Stimulated activated CD8-positive, alpha-beta memory T cell treated with anti-CD3 and anti-CD28 coated beads, Interleukin-15, amount 100 ng/mL, for 24 hours (primary cell): ENCODE data around the gene MAP1LC3B2.
A peak's percentile ranks its signal among the peaks of the same experiment; 100 is the strongest.

ENCODE experiments used
- DNase-seq: peaks from one replicate; pipeline ENCODE4 v3.0.0-alpha.2; 2020; ENCODE audit warnings: low read depth

Gene MAP1LC3B2

DNA sequence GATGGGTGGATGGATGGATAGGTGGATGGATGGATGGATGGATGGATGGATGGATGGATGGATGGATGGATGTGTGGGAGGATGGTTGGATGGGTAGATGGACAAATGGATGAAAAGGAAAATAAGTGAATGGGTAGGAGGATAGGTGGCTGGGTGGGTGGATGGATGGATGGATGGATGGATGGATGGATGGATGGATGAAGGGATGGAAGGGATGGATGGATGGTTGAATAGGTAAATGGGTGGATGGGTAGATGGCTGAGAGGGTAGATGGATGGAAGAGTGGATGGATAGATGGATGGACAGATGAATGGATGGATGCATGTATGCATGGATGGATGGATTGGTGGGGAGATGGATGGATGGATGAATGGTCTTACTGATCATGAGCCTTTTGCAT lies 36.5 kb downstream of the MAP1LC3B2 start:
- DNase-seq = no peak

DNA sequence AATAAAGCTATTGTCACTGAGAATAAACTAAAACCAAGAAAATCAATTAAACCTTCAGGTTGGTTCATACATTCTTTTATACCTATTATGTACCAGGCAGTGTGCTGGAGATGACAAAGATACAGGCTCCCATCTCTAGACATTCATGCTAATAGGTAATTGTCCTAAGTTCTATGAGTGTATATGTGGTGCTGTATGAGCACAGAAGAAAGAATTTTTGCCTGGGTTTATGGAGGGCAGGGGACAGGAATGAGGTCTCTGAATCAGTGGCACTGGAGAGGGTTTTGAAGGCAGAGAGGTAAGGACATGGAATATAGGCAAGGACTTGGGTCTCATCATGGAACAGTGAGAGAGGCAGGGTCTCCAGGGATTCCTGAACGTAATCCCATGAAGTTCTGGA lies 38.7 kb downstream of the MAP1LC3B2 start:
- DNase-seq = no peak

DNA sequence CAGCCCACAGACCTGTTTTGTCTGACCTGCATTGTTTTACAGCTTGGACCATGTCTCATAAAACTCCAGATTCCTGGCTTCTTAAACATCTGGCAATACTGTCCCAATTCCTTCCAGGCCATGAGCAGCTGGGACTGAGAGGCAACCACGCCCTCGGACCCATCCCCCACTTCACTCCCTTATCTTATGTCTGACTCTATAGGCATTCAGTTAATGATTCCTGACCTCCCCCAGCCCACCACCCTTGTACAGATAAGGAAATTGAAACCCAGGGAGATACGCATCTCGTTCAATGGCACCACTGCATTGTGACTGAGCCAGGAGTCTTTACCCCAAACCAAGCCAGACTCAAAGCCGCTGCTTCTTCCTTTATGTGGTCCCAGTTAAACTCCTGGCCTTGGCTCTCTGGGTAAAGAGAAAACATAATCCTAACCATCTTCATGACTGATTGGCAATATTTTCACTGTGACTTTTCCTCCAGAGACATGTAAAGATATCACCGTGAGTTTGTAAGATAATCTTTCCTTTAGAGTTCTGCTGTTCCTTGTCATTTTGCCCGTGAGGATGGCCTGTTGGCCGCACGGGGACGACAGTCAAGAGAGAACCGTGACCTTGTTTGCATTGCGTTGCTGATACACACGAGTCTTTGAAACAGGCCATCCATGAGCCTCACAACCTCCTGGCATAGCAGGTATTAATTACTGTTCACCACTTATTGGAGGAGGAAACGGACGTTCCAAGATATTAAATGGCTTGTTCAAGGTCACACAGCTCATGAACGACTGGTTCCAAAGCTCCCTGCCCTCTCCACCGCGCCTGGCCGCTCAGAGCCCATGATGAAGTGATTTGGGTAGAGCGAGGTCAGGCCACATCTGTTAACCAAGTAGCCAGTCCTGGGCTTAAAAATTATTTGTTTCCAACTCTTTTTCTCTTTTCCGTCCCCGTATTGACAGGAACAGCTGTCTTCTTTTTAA lies 39.4 kb downstream of the MAP1LC3B2 start:
- DNase-seq = no peak

DNA sequence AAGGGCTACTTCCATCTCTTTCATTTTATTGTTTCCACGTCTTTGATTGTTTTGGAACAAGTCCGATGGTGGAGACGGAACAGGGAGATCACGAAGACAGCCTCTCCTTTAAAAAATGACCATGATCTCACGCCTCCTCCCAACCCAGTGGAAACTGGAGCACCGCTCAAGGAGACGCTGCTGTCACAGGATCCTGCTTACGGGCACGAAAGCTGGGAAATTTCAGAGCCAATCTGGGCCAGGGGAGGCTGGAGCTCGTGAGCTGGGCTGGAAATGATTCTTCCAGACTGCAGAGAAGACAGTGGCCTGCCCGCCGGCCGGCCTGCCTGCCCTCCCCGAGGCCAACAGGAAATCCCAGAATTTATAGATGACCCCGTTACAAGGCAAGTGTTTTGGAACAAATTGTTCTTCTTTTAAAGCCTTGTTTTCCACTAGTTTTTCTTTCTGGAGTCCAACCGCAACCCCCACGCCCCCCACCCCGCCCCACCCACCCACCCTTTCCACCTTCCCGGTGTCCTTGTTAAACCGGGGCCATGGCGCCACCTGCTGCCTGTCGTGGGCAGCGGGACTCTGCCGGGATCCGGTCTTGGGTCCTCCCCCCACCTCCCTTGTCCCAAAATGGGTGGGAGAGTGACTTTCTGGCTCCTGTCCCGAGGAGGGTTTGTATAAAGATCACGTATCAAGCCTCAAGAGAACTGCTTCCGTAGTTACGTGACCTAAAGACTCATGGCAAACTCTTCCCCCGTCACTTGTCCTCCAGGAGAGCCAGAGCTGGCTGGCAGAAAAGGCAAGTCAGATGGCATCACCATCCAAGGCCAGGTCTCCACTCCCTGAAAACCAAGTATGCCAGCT lies 40.3 kb downstream of the MAP1LC3B2 start:
- DNase-seq = peak; percentile 37

DNA sequence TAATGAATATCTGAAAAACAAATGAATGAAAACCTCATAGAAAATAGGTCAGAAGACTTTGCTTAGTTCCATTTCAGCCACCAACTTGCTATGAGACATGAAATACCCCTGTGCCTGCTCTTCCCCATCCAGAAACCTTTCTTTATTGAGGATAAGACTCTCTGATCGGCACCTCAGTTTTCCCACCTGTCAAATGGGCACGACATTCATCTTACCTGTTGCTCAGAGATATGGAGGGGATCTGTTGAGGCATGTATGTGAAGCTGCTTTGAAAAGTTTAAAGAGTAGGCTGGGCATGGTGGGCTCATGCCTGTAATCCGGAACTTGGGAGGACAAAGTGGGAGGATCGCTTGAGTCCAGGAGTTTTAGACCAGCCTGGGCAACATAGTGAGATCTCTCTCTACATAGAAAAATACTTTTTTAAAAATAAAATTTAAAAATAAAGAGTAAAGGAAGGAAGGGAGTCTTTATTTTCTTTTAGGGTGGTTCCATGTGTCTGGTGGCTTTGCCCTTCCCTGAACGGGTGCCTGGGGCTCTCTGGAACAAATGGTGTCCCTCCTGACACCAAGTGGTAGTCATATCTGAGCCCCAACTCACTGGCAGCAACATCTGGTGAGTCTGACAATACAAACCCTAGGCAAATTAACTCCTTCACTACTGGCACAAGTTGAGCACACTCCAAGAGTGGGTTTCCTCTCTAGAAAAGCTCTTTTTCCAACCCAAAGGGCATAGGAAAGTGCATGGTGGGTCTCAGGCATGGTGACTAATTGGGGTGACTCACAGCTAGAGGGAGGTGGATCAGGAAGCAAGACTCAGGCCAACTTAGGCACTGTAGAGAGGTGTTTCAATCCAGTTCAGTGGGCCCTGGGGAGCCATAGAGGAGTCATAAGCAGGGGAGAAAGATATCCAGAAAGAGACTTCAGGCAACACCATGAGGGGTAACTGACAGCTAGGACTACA lies 42.1 kb downstream of the MAP1LC3B2 start:
- DNase-seq = no peak

DNA sequence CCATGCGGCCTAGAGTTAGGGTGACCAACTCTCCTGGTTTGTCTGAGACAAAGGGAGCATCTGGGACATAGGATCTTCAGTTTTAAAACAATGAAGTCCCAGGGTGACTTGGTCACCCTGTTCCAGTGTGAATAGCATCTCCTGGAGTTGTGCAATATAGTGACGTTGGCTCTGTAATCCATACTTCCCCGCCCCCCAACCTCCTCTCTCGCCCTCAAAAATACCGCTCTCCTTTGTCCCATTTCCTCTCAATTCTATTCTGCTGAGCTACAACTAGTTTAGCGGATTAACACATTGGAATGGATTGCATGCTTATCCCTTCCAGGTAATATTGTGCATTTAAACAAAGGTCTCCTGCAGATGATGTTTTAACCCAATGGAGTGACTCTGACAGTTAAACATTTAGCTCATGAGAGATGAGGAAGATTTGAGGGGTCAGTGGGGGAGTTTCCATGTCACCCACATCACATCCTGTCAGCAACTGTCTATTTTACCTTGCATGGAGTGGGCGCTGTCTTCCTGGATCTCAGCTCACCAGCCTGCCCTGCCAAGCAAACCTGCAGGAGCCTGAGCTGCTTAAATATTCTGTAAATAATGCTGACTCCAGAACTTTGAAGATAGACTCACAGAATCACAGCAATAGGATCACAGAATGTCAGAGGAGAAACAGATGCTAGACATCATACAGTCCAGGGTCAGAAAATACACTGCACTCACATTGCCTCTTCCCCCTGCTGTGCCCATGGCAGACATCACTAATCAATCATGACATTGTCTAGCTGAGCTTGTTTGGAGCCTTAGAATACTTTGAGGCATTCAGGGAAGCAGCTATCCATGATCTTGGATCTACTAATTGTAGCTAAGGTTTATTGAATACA lies 43.0 kb downstream of the MAP1LC3B2 start:
- no peak for DNase-seq

DNA sequence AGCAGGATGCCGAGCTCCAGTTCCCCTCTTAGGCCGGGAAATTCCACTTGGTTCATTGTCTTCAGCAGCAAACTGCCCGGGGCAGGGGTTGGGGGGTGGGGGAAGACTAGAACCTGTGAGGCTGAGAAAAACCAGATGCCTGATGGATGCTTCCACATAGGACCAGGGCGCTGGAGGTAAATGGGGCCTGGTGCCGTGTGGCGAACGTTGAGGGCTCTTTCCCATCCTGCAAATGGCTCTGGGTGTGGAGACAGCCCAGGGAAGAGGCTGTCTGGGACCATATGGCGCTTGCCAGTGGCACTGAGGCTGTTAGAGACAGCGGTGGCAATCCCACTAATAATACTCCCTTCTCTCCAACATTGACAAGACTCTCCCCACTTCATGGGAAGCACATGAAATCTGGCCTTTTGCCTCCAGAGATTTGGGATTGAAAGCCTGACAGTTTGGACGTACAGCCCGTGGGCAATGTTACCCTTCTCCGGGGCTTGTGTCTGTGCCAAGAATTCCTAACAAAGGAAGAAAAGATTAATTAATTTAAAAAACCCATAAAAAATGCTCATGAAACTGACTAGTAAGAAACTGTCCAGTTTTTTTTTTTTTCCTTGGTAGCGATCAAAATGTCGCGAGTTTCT lies 44.5 kb downstream of the MAP1LC3B2 start:
- DNase-seq = no peak

DNA sequence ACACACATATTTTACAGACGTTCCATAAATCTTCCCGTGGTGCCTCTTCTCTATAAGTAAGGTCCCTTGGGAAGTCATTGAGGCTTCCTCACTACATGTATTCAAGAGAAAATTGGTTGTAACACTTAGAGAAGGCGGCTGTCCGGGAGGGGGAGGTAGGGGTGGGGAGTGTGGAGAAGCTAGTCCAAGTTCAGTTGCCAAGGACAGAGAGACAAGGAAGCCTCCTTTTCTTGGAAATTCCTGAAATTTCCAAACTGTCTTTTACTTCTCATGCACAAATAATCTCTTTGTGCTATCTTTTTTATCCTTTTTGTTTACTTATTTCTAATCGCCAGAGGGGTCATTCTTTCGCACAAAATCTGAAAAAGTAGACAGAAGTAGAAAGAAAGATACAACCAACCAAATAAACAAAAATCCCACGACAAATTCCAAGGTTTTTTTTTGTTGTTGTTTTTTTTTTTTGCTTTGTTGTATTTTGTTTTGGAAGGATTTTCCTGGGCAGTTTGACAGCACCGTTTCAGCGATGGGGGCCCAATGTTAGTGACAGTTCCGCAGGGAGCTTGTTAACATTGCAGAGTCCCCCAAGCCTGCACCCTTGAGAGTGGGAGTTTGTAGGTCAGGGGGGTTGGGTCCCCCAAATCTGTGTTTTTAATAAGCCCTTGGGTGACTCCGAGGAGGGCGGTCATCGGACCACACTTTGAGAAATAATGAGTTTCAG lies 45.2 kb downstream of the MAP1LC3B2 start:
- DNase-seq = no peak

DNA sequence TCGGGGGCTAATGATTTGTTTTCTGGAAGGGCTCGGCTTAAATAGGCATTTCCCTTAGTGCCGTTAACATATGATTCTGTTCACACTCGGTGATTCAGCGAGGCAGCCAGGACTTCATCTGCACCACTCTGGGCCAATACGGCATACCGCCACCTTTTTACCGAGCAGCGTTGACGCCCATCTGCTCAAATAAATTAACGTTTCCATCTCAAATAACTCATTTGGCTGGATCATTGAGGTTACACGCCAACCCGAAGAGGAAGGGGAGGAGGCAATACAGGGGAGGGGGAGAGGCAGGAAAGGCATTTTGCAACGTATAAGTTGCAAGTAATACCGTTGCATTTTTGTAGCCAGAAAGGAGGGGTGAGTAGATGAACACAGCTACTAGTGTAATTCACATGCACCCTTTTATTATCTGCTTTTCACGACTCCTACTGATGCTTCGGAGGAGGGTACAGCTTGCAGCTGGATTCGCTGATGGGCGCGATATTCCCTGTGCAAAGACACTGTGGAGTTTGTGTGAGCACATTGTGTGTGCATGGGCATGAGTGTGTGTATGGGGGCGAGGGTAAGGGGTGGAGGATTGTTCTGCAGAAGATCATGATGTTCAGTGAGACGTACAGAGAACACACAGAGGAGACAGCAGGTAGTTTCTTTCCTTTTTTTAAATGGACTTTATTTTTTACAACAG lies 45.9 kb downstream of the MAP1LC3B2 start:
- DNase-seq = no peak

DNA sequence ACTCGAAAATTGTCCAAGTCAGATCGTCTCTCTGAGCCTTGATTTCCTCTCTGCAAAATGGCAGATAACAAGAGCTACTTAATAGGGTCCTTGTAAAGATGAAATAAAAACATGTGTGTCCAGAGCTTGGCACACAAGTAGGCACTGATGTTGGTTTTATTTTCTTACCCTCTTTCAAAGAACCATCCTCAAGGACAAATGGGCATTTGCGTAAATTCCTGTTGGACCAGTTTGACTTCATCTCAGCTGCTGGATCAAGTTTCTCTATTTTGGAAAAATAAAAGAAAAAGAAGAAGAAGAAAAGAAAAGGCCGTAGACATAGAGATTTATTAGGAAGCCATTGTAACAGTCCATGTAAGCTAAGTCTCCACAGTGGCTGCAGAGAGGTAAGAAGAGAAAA lies 47.2 kb downstream of the MAP1LC3B2 start:
- no peak for DNase-seq

DNA sequence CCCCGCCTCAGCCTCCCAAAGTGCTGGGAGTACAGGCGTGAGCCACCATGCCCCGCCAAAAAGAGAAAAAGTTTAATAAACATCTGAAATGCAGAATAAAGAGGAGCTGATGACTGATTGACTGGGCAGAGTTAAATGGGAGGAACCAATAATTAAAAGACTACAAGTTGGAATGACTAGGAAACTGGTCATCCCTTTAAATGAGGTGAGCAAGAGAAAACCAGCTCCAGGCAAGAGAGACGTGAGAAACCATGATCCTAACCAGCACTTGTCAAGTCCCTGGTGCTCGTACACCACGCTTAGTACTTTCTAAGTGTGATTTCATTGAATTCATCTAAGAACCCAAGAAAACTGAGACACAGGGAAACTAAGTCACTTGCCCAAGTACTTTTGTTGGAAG lies 47.9 kb downstream of the MAP1LC3B2 start:
- DNase-seq = no peak

DNA sequence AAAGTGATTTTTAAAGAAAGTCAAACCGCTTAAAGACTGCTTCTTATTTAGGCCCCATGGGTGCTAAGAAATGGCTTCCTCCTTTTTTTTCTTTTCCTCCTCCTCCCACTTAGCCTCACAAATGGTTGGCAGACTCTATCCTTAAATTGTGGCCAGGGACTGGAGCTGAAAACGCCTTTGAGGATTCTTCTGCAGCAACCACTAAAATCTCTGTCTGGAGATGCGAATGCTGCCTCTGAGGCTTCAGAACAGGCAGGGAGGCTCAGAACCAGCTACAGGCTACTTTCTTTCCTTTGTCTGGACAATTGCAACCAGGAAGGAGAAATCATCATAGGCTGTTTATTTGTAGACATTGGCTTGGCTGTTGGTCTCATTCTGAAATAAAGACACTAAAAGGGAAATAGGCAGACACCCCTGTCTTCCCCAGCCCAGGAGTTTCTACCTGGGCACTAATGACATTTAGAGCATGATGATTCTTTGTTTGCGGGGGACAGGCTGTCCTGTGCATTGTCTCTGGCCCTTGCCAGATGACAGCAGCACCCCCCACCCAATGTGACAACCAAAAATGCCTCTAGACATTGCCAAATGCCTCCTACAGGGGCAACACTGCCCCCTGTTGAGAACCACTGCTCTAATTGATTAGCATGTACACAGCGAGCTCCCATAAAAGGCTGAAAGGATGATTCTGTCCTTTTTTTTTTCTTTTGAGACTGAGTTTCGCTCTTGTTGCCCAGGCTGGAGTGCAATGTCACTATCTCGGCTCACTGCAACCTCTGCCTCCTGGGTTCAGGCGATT lies 50.3 kb downstream of the MAP1LC3B2 start:
- no peak for DNase-seq

DNA sequence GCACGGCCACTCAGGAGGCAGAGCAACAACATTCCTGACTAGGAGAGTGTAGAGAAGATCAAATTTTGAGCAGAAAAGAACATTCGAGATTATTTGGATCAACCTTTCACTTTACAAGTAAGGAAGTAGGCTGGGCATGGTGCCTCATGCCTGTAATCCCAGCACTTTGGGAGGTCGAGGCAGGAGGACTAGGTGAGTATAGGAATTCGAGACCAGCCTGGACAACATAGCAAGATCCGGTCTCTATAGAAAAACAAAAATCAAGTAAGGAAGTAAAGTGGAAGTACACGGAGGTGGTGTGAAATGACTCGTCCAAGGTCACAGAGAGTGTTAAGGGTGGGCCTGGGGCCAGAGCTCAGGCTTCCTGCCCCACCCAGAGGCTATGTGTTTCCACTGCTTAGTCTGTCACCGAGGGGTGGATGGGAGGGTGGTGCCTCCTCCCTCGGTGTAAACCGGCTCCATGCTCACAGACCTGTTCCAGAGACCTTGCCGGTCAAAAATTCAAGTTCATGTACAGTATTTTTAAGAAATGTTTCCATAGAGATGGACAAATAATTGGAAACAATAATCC lies 51.9 kb downstream of the MAP1LC3B2 start:
- DNase-seq = no peak

DNA sequence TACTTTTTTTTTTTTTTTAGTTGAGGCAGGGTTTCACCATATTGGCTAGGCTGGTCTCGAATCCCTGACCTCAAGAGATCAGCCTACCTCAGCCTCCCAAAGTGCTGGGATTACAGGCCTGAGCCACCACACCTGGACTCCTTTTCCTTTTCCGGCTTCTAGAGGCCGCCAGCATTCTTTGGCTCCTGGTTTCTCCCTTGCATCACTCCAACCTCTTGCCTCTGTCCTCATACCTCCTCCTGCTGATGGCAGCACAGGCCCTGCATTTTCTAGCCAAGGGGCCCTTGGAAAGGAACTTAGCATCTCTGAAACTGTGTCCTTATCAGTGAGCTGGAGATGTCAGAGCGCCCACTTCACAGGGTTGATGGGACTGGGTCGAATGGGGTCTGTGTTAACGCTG lies 53.3 kb downstream of the MAP1LC3B2 start:
- DNase-seq = no peak

DNA sequence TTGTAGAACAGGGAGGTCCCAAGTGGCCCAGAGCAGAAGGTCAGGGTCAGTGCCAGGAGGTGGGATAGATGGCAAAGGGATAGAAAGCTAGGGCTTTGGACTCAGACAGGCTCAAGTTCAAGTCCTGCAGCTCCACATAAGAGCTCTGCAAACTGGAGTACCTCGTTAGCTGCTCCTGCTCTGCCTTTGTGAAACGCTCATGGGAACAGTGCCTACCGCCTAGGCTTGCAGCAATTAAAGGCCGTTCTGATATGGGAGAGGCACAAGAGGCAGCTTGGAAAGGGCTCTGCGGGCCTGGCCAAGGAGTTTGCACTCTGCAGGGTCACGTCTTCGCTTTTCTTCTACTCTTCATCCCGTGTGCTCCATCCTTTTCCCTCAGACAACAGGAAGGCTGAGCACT lies 54.1 kb downstream of the MAP1LC3B2 start:
- DNase-seq = no peak

DNA sequence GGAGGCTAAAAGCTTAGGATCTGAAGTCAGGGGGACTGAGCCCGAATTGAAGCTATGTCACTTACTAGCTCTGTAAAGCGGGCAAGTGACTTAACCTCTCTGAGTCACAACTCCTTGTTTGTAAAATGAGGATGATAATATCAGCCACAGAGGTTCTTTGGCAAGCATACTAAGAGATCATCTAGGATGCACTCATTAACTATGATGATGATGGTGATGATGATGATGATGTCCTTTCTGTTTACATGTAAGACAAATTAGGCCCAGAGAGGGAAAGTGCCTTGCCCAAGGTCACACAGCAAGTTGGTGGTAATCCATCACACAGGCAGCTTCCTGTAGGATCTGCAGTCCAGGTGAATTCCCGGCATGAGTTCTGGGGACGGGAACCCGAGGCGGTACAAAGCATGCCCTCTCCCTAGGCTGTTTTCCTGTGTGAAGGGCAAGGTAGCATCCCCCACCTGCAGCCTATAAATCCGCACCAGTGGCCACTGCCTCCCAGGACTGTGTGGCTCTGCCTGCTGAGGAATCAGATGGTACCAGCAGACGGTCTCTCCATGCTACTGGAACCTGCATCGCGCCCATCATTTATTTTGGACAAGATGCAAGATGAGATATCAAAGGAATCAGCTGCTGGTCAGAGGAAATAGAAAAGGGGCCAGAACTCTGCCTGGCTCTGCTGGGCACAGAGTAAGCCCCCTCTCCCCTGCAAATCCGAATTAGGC lies 55.2 kb downstream of the MAP1LC3B2 start:
- no peak for DNase-seq
